GM12873 (cell line): ENCODE data around the gene ENPP1.

Experiments used
- TF ChIP-seq, protein P1 (sequence below): IDR thresholded peaks from 2 replicates; pipeline ENCODE4 v1.5.1; 2012; ENCODE audit warnings: low read depth, mild to moderate bottlenecking, moderate library complexity, low read length, control low read depth; ENCODE audit not compliant: insufficient read depth; ENCODE audit errors: missing control alignments

ENPP1 gene

DNA sequence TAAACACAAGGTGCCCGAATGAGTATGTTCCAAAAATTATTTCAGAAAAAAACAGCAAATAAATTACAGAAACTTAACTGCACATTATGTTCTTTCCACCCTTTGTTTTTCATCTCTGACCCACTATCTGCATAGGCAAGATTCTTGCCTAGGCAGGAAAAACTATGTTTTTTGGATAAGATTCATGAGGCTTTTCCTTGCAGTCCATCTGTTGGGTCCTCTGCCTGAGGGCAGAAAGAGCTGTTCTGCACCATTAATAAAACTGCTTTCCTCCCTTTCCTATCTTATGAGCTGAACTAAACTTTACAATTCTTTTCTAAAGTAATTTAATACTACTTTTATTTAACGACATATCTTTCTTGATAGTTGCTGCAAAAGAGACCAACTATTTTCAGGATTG, 21.1 kb downstream of the ENPP1 start:
- TF ChIP-seq, protein P1, sequence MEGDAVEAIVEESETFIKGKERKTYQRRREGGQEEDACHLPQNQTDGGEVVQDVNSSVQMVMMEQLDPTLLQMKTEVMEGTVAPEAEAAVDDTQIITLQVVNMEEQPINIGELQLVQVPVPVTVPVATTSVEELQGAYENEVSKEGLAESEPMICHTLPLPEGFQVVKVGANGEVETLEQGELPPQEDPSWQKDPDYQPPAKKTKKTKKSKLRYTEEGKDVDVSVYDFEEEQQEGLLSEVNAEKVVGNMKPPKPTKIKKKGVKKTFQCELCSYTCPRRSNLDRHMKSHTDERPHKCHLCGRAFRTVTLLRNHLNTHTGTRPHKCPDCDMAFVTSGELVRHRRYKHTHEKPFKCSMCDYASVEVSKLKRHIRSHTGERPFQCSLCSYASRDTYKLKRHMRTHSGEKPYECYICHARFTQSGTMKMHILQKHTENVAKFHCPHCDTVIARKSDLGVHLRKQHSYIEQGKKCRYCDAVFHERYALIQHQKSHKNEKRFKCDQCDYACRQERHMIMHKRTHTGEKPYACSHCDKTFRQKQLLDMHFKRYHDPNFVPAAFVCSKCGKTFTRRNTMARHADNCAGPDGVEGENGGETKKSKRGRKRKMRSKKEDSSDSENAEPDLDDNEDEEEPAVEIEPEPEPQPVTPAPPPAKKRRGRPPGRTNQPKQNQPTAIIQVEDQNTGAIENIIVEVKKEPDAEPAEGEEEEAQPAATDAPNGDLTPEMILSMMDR, result no peak

DNA sequence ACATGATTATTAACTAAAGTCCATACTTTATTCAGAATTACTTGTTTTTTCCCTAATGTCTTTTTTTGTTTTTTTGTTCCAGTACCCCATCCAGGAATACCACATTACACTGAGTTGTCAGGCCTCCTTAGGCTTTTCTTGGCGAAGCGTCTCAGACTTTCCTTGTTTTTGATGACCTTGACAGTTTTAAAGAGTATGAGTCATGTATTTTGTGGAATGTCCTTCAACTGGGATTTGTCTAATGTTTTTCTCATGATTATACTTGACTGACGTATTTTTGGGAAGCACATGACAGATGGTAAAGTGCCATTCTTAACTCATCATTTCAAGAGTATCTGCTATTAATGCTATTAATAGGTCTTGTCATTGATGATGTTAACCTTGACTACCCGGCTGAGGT, 23.6 kb downstream of the ENPP1 start:
- TF ChIP-seq, protein P1, result no peak

DNA sequence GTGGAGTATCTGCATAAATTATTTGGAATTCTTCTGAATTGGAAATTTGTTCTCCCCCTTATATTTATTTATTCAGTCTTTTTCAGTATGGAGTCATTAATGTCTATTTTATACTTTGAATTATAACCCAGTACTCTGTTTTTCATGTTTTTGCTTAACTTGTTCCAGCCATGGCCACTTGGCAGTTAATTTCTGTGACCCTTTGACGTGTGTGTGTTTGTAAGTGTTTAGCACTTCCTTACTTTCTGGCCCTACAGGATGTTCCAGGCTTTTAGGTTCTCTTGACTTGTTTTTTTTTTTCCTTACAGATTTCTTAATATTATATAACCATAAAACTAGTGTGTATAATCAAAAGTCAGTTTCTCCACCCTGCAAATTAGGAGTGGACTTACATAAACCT, 24.1 kb downstream of the ENPP1 start:
- TF ChIP-seq, protein P1, result no peak

DNA sequence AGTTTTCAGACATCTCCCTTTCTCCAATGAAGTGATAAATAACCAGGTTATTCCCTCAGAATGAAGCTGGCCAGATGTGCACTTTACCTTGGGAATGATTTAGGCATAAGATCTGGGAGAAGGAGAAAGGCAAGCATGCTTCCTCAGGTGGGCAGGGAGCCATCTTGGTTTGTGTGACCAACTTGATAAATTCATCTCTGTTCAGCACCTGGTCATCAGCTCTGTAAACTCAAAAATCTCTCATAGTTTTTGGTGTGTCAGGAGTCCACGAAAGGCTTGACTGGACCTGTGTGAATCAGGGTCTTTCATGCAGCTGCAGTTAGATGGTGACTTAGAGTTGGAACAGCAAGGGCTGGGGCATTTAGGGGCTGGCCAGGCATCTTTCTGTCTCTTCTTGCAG, 24.5 kb downstream of the ENPP1 start:
- TF ChIP-seq, protein P1, result no peak

DNA sequence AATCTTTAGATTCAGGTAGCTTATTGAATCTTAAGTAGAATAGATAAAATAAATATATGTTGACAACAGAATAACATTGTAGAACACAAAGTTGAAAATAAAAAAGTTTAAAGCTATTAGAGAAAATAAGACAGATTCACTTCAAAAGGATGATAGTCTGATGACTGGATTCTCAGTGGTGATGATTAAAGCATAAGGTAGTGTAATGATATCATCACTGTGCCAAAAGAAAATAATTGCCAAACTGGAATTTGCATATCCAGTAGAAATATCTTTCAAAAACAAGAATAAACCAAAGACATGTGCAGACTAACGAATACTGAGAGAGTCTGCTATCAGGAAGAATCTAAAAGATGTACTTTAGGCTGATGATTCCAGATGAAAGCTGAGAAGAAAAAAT, 30.2 kb downstream of the ENPP1 start:
- TF ChIP-seq, protein P1, result no peak

DNA sequence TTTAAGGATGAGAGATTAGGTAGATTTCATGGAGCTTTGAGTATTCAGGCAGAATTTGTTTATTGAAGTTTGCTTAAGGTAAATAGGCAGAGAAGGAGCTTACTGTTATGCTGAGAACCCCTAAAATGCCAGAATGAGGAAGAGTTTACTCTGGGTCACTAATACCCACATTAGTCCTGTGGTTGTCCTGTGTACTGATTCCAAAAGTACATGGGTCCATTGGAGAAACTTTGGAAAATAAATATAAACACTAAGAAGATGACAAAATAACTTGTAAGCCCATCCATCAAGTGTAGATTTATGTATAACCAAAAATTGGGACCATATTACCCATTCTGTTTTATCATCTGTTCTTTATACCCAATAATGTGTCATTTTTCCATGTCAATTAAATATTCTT, 31.6 kb downstream of the ENPP1 start:
- TF ChIP-seq, protein P1, result no peak

DNA sequence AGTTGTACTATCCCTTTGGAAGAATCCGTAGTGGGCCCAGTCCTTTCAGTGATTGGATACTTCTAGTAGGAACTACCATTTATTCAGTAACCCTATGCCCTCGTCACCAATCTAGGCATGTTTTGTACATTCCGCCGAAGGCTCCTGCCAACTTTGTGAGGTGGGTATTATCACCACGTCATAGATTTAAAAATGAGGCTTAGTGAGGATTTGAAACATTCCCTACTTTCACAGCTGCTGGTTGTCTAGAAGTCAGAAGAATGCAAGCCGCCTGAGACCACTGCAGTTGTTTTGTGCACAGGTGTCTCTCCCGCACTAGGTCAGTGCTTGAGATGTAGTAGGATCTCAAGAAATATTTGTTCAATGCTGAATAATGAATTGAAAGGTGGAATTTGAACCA, 32.6 kb downstream of the ENPP1 start:
- TF ChIP-seq, protein P1, result no peak

DNA sequence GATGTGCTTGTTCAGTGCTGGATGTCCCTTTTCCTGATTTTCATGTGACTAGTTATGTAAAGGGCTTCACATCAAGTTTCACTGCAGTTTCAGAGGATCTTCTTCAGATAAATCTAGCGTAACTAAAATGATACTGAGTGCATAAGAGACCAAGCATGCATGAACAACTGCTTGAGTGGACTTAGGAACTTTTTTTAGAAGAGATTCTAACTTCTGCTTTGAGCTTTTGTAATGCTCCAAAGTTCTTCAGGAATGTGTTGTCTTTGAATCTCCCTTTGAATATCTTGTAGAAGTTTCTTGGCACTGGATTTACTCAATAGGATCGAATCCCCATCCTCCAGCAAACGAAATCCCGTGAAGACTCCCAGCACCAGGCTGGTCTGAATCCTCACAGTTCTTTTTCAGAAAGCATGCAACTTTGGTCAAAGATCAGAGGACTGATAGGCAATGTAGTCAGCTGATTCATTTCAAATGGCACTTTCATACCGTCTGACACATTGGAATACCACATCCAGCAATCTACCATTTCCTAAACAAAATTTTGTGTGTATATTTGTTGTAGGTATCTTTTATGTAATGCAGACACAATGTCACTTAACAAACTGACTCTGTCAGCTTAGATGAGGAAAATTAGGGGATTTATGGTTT, 33.2 kb downstream of the ENPP1 start:
- TF ChIP-seq, protein P1, result no peak
